ENCODE results near the gene CCDC196. TPM values are rescaled to one million over a fixed set of nuclear protein-coding genes. Genes with fewer than 3 reads are reported as not detected.

CCDC196 gene
- total and polyA plus RNA-seq, 10 of the 15 experiments (the other 5 are each of a cell fraction or from before 2014, with no cell fraction given) = 0.03 to 0.52 (median 0.28) TPM; not detected in 7

GRCh38 chr14:66507722-66508546 is 21.8 kb downstream of the CCDC196 start, which contains the start of gene GPHN (continued):
- TF ChIP-seq PRDM15 (CRISPR knock-in tag; IDR thresholded peaks at IDR 0.05) = no peak
- TF ChIP-seq FOXK2 (IDR thresholded peaks at IDR 0.05) = no peak
- TF ChIP-seq RUNX3 (IDR thresholded peaks at IDR 0.05; ENCODE audit: low read length) = 0 out of 2 replicates have a peak, but pooled peaks have one; percentile 31
- TF ChIP-seq PAX5 (IDR thresholded peaks at IDR 0.05; ENCODE audit: borderline replicate concordance, low read depth, low read length) = peak; percentile 32; the same call in 1 of the 2 replicates
- TF ChIP-seq SKIL (IDR thresholded peaks at IDR 0.05; ENCODE audit: low read depth, poor library complexity, severe bottlenecking) = no peak
- TF ChIP-seq NFYA (IDR thresholded peaks at IDR 0.05; ENCODE audit: borderline replicate concordance, low read depth, low read length) = no peak
- TF ChIP-seq YY1 (IDR thresholded peaks at IDR 0.05; ENCODE audit: low read depth, low read length) = peak; percentile 76
- peak; percentile 72; the same call in 1 of the 2 replicates for TF ChIP-seq RFX5 (IDR thresholded peaks at IDR 0.05; ENCODE audit: low read depth, low read length)
- TF ChIP-seq FOS (IDR thresholded peaks at IDR 0.05; ENCODE audit: borderline replicate concordance, extremely low read depth, insufficient read length) = no peak
- no peak; the same call in 1 of the 2 replicates for TF ChIP-seq WRNIP1 (IDR thresholded peaks at IDR 0.05; ENCODE audit: borderline replicate concordance, low read depth, low read length)
- no peak for TF ChIP-seq BCLAF1 (IDR thresholded peaks at IDR 0.05)
- no peak for TF ChIP-seq PAX8 (IDR thresholded peaks at IDR 0.05)
- no peak for TF ChIP-seq KAT2A (conservative IDR thresholded peaks at IDR 0.05; ENCODE audit: control insufficient read depth, low read depth, low read length)
- peak; percentile 65; the same call in 1 of the 2 replicates for TF ChIP-seq ELK1 (IDR thresholded peaks at IDR 0.05; ENCODE audit: low read depth, low read length)
- no peak for TF ChIP-seq ZBTB4 (CRISPR knock-in tag; IDR thresholded peaks at IDR 0.05)
